ENCODE results near the gene BET1L.
"Not testable (repeated sequence)": the region's sequence is repeated elsewhere in the genome, so short reads cannot be mapped to it uniquely, and the experiment has no call there.

The BET1L gene

GRCh38 chr11:196786-197731, 10.1 kb downstream of the BET1L start:
- DNase-seq (ENCODE audit: low read depth, low spot score): no peak

- not testable (repeated sequence) for DNase-seq (ENCODE audit: low read depth, low spot score)
Observed at GRCh38 chr11:193481-193880, 13.7 kb downstream of the BET1L start.

- DNase-seq (ENCODE audit: low read depth, low spot score): not testable (repeated sequence)
Observed at GRCh38 chr11:192674-193128, 14.5 kb downstream of the BET1L start, which contains the start of gene SCGB1C1. Gene SCGB1C1 (plus strand): TSS chr11:193078. CDS start chr11:193100, 22 bp downstream.

- DNase-seq (ENCODE audit: low read depth, low spot score): not testable (repeated sequence)
Observed at GRCh38 chr11:191490-192478, 15.4 kb downstream of the BET1L start.

- DNase-seq (ENCODE audit: low read depth, low spot score): not testable (repeated sequence)
Observed at GRCh38 chr11:190546-190945, 16.7 kb downstream of the BET1L start.

- not testable (repeated sequence) for DNase-seq (ENCODE audit: low read depth, low spot score)
Observed at GRCh38 chr11:189843-190311, 17.3 kb downstream of the BET1L start.

- not testable (repeated sequence) for DNase-seq (ENCODE audit: low read depth, low spot score)
Observed at GRCh38 chr11:189200-189783, 17.9 kb downstream of the BET1L start.

GRCh38 chr11:180242-180641, 27.0 kb downstream of the BET1L start:
- not testable (repeated sequence) for DNase-seq (ENCODE audit: low read depth, low spot score)

Measured in smooth muscle cell of the brain vasculature (primary cell).